ENCODE data around the gene AFAP1L1. TPM values are rescaled to one million over a fixed set of nuclear protein-coding genes. Genes with fewer than 3 reads are reported as not detected.

The AFAP1L1 gene
- total RNA-seq, 1 experiment from 2014 or later: 15.2 TPM

GRCh38 chr5:149261246-149261645 lies 10.4 kb upstream of the AFAP1L1 start:
- Histone ChIP-seq H3K27ac (ENCODE audit: low read length) (no peak overlapping the region), H3K36me3 (ENCODE audit: control insufficient read depth, insufficient read depth, low read length) (no peaks in the 10 kb centered on the region), H3K27me3 (ENCODE audit: control insufficient read depth, insufficient read depth, low read length) (no peaks in the 10 kb centered on the region), H3K4me1 (ENCODE audit: control insufficient read depth, insufficient read depth, low read length) (no peaks in the 10 kb centered on the region), H3K9me3 (ENCODE audit: control insufficient read depth, insufficient read depth, low read depth, low read length) (no peaks in the 10 kb centered on the region), H3K4me3 (ENCODE audit: low read depth in 2 of 2, low read length in 2 of 2) (no peak overlapping the region)
- no TSS peak for BruUV-seq (replicated peaks)
- ChIA-PET POLR2A (no interaction called here), CTCF (no interaction called here)
- DNase-seq (ENCODE audit: low read depth, low spot score) (no peak), ATAC-seq (no peak)
- intact Hi-C loops (cut with micrococcal nuclease; ENCODE audit: unreplicated experiment) (loop anchor here (10.0 kb wide), 1 partner anchor 206 kb away; no protein-coding TSS in a partner anchor), in situ Hi-C loops (cut with HindIII; ENCODE audit: low pct_unique_long_range_greater_than_20kb, low sequenced_read_pairs) (loop anchor here (25.0 kb wide), 1 partner anchor 124 kb away; the partner anchor contains the start of gene ABLIM3)
- TF ChIP-seq TCF7L2 (IDR thresholded peaks at IDR 0.05; ENCODE audit: low read depth, low read length): no peak
- no peak for TF ChIP-seq SIN3A (IDR thresholded peaks at IDR 0.05; ENCODE audit: borderline replicate concordance, insufficient read depth, low read depth, low read length)
- TF ChIP-seq CTCF (IDR thresholded peaks at IDR 0.05): no peak
- TF ChIP-seq POLR2AphosphoS5 (IDR thresholded peaks at IDR 0.05; ENCODE audit: low read depth, low read length): no peak
- no peak for TF ChIP-seq REST (IDR thresholded peaks at IDR 0.05; ENCODE audit: insufficient read depth in 1 of 2, low read depth in 2 of 2, low read length in 1 of 2)

GRCh38 chr5:149262315-149262714 lies 9.3 kb upstream of the AFAP1L1 start:
- in situ Hi-C loops (cut with HindIII; ENCODE audit: low pct_unique_long_range_greater_than_20kb, low sequenced_read_pairs) (loop anchor here (25.0 kb wide), 1 partner anchor 125 kb away; the partner anchor contains the start of gene ABLIM3), intact Hi-C loops (cut with micrococcal nuclease; ENCODE audit: unreplicated experiment) (loop anchor here (10.0 kb wide), 1 partner anchor 208 kb away; no protein-coding TSS in a partner anchor)
- POLR2A ChIA-PET: no interaction called here
- DNase-seq (ENCODE audit: low read depth, low spot score): no peak
- H3K27me3 ChIP-seq (ENCODE audit: control insufficient read depth, insufficient read depth, low read length): no peaks in the 10 kb centered on the region
- H3K4me3 ChIP-seq (ENCODE audit: low read depth in 2 of 2, low read length in 2 of 2): no peak overlapping the region
- H3K27ac ChIP-seq (ENCODE audit: low read length): no peak overlapping the region
- ATAC-seq: no peak
- no peaks in the 10 kb centered on the region for H3K4me1 ChIP-seq (ENCODE audit: control insufficient read depth, insufficient read depth, low read length)
- BruUV-seq (replicated peaks): no TSS peak
- no peak for TF ChIP-seq TCF7L2 (IDR thresholded peaks at IDR 0.05; ENCODE audit: low read depth, low read length)
- no peak for TF ChIP-seq CTCF (IDR thresholded peaks at IDR 0.05)
- no peak for TF ChIP-seq REST (IDR thresholded peaks at IDR 0.05; ENCODE audit: insufficient read depth in 1 of 2, low read depth in 2 of 2, low read length in 1 of 2)
- TF ChIP-seq SIN3A (IDR thresholded peaks at IDR 0.05; ENCODE audit: borderline replicate concordance, insufficient read depth, low read depth, low read length): no peak
- no peak for TF ChIP-seq POLR2AphosphoS5 (IDR thresholded peaks at IDR 0.05; ENCODE audit: low read depth, low read length)
- H3K36me3 ChIP-seq (ENCODE audit: control insufficient read depth, insufficient read depth, low read length): no peaks in the 10 kb centered on the region
- CTCF ChIA-PET: interaction anchor here (0.6 kb wide), 1 partner anchor 121 kb away, joined by 3 read pairs; the partner anchor contains the start of gene ABLIM3
- H3K9me3 ChIP-seq (ENCODE audit: control insufficient read depth, insufficient read depth, low read depth, low read length): no peaks in the 10 kb centered on the region
